GM18526 (cell line): Measurements from ENCODE around the gene ITGA3.

ENCODE experiments used
- POLR2A ChIP-seq: IDR thresholded peaks from 3 replicates; pipeline ENCODE4 v1.6.1; 2011; ENCODE audit not compliant: insufficient read length; ENCODE audit errors: extremely low read depth

The ITGA3 gene

GRCh38 chr17:50129728-50130558 is 74.0 kb downstream of the ITGA3 start, which contains the start of gene SAMD14:
Gene SAMD14, minus strand, starts transcription at chr17:50130160. Its CDS starts 5,201 bp downstream, at chr17:50124959.
- no peak for TF ChIP-seq POLR2A

GRCh38 chr17:50130559-50131305 is 74.8 kb downstream of the ITGA3 start:
- TF ChIP-seq POLR2A = no peak

- TF ChIP-seq POLR2A = no peak
These were observed 76.3 kb downstream of the ITGA3 start for GRCh38 chr17:50132104-50132794.

- no peak for TF ChIP-seq POLR2A
These were observed 77.3 kb downstream of the ITGA3 start for GRCh38 chr17:50133028-50133768.

- TF ChIP-seq POLR2A = no peak
These were observed 77.8 kb downstream of the ITGA3 start for GRCh38 chr17:50133769-50134099.

GRCh38 chr17:50134206-50135110 is 78.5 kb downstream of the ITGA3 start:
- no peak for TF ChIP-seq POLR2A

GRCh38 chr17:50135316-50136095 is 79.6 kb downstream of the ITGA3 start:
- no peak for TF ChIP-seq POLR2A

GRCh38 chr17:50136096-50136687 is 80.3 kb downstream of the ITGA3 start:
- no peak for TF ChIP-seq POLR2A

GRCh38 chr17:50137042-50137441 is 81.1 kb downstream of the ITGA3 start:
- TF ChIP-seq POLR2A = no peak

- no peak for TF ChIP-seq POLR2A
These were observed 83.4 kb downstream of the ITGA3 start for GRCh38 chr17:50139185-50139783.
